SKM-1 (cell line): Measurements from ENCODE around the gene HDAC9.
"Not testable (repeated sequence)": the region's sequence is repeated elsewhere in the genome, so short reads cannot be mapped to it uniquely, and the experiment has no call there.

ENCODE experiments used
- DNase-seq: peaks from one replicate; lab custom pipeline; 2025; ENCODE audit not compliant: unreplicated experiment; lab: John Stamatoyannopoulos, UW

The HDAC9 gene

GRCh38 chr7:18702071-18702829 is 206.7 kb downstream of the HDAC9 start:
- DNase-seq: no peak

- DNase-seq: no peak
Observed at GRCh38 chr7:18703685-18704084, 208.1 kb downstream of the HDAC9 start.

- DNase-seq: no peak
Observed at GRCh38 chr7:18706670-18707069, 211.1 kb downstream of the HDAC9 start.

GRCh38 chr7:18708204-18708603 is 212.7 kb downstream of the HDAC9 start:
- no peak for DNase-seq

GRCh38 chr7:18715988-18716387 is 220.4 kb downstream of the HDAC9 start:
- DNase-seq: no peak

- DNase-seq: no peak
Observed at GRCh38 chr7:18721429-18721828, 225.9 kb downstream of the HDAC9 start.

- no peak for DNase-seq
Observed at GRCh38 chr7:18724318-18724717, 228.8 kb downstream of the HDAC9 start.

- DNase-seq: no peak
Observed at GRCh38 chr7:18727115-18727870, 231.7 kb downstream of the HDAC9 start.

GRCh38 chr7:18736012-18736411 is 240.5 kb downstream of the HDAC9 start:
- not testable (repeated sequence) for DNase-seq

- DNase-seq: no peak
Observed at GRCh38 chr7:18740579-18740988, 245.0 kb downstream of the HDAC9 start.

- DNase-seq: no peak
Observed at GRCh38 chr7:18753972-18754610, 258.5 kb downstream of the HDAC9 start.

- DNase-seq: no peak
Observed at GRCh38 chr7:18754766-18755165, 259.2 kb downstream of the HDAC9 start.

GRCh38 chr7:18755793-18756192 is 260.2 kb downstream of the HDAC9 start:
- no peak for DNase-seq

GRCh38 chr7:18756378-18757050 is 261.0 kb downstream of the HDAC9 start:
- DNase-seq: no peak

- no peak for DNase-seq
Observed at GRCh38 chr7:18760046-18760445, 264.5 kb downstream of the HDAC9 start.

GRCh38 chr7:18760631-18761445 is 265.3 kb downstream of the HDAC9 start:
- no peak for DNase-seq

GRCh38 chr7:18762189-18762588 is 266.6 kb downstream of the HDAC9 start:
- no peak for DNase-seq

GRCh38 chr7:18768256-18768655 is 272.7 kb downstream of the HDAC9 start:
- no peak for DNase-seq

- DNase-seq: no peak
Observed at GRCh38 chr7:18770154-18770811, 274.7 kb downstream of the HDAC9 start.

- no peak for DNase-seq
Observed at GRCh38 chr7:18770822-18771221, 275.3 kb downstream of the HDAC9 start.
